HG03565 (cell line): Measurements from ENCODE around the gene PCDHB7.
"Not testable (repeated sequence)": the region's sequence is repeated elsewhere in the genome, so short reads cannot be mapped to it uniquely, and the experiment has no call there.

Experiments
- ATAC-seq: cut with Tn5 transposase; IDR thresholded peaks from one replicate; pipeline ENCODE4 v1.9.1; 2021; ENCODE audit warnings: mild to moderate bottlenecking, moderate library complexity; ENCODE audit not compliant: unreplicated experiment

PCDHB7 gene

GRCh38 chr5:141216035-141216434 is 43.6 kb downstream of the PCDHB7 start:
- ATAC-seq = not testable (repeated sequence)

GRCh38 chr5:141223112-141223783 is 50.8 kb downstream of the PCDHB7 start, which contains the start of gene PCDHB14:
TSS of gene PCDHB14 (plus strand) at chr5:141223343. CDS start at chr5:141223506, 163 bp downstream.
- no peak for ATAC-seq

GRCh38 chr5:141224844-141225243 is 52.4 kb downstream of the PCDHB7 start:
- ATAC-seq = not testable (repeated sequence)

- ATAC-seq = not testable (repeated sequence)
These were observed 53.0 kb downstream of the PCDHB7 start for GRCh38 chr5:141225421-141225820.
